ENCODE measurements around the gene PPP1R17.

Gene PPP1R17

DNA sequence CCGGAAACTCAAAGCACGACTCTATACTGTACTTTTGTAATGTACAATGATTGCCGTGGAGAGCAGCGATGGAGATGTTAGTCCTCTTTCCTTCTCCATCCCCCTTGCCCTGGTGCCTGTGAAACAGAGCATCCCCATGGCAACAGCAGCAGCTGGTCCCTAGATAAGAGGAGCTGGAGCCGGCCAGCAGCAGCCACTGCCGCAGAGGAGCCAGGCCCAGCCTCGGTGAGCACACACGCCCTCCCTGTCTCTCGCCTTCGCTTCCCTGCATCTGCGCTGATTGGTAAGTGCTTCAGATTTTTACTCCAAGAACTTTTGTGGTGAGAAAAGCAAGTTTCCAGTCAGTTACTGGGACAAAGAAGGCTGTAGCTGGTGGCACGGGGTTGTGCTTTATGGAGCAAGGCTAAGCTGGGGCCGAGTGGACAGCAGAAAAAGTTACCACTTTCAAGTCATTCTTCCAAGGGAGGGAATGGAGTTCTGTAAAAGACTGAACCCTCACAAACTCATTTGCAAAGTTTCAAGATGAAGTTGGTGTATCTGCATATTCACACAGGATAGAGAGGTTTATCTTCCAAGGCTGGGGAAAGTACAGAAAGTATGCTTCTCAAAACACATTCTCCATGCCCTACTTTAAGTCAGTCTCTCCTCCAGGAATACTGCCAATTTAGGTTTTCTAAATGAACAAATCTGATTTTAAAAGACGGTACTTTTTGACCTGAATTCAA lies at the start of gene PPP1R17:
Gene PPP1R17 (plus strand): TSS at position 192 of the 725 bp plus-strand sequence. CDS start 5,227 bp downstream, outside the sequence.
- DNase-seq = no peak

DNA sequence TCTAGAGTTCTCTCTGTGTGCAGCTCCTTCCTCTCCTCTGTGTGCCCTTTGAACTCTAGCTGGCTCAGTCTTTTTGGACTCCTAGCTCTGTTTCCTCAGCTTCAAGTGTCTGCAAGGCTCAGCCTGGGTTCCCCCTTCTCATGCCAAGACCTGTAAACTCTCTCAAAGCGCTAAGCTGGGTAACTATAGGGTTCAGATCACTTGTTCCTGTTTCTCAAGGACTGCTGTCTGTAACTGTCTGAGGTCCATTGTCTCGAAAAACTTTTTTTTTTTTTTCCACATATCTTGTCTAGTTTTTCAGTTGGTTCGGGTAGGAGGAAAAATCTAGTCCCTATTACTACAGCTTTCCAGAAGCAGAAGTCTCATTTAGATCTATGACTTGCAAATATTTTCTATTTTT lies 46.6 kb upstream of the PPP1R17 start:
- DNase-seq = no peak

DNA sequence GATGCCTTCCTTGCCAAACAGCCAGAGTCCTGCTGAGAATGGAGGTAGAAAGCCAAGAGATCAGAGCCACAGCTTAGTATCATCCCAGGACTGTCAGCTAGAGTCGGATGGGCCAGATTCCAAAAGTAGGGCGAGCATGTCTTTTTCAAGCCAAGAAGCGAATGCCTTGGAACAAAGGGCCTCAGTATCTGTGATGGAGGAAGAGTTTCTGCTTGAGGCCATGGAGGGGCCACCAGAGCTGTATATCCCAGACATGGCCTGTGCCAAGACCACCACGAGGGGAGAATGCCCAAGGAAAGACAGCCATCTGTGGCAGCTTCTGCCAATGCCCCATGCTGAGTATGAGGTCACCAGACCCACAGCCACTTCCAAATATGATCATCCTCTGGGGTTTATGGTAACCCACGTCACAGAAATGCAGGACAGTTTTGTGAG lies 44.3 kb upstream of the PPP1R17 start:
- no peak for DNase-seq

DNA sequence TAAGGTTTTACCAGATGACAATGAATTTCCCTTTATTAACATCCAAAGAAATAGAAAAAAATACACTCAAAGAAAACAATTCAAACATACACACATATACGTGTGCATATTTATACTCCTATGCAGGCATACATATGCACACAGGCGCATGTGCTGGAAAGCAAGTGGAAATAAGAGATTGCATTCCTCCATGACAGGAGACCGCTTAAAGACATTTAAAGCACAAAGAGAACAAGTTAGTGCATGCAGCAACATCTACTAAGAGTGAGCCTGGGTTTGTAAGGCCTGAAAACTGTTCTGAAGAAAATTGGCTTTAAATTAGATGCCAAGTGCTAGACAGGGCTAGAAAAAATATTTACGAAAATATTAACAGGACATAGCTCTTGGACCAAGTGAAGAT lies 40.1 kb upstream of the PPP1R17 start:
- DNase-seq = no peak

DNA sequence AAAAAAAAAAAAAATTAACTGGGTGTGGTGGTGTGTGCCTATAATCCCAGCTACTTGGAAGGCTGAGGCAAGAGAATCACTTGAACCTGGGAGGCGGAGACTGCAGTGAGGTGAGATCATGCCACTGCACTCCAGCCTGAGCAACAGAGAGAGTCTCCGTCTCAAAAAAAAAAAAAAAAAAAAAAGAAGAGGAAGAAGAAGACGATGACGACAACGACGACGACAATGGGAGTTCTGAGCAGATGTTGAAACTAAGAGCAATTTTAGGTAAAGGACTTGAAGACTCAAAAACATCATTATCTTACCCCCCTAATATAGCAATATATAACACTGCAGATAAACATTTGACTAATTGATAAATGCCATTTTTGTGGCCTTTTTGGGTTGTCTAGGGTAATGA lies 39.5 kb upstream of the PPP1R17 start:
- DNase-seq = no peak

DNA sequence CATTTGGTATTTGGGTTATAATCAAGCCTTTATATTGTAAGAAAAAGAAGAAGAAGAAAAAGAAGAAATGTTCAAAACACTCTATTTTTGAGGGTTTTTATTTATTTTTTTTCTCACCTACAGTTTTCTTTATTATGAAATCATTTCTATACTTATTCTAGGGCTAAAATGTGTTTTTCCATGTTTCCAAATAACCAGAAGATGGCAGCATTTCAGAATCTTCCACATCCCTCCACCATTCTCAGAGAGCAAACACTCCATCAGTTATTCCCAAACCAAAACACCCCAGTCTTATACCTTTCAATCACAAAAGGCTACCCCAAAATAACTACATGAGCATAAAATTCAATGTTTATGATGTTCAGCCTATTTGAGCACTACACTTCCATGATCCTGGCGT lies 38.7 kb upstream of the PPP1R17 start:
- DNase-seq = peak; percentile 12

DNA sequence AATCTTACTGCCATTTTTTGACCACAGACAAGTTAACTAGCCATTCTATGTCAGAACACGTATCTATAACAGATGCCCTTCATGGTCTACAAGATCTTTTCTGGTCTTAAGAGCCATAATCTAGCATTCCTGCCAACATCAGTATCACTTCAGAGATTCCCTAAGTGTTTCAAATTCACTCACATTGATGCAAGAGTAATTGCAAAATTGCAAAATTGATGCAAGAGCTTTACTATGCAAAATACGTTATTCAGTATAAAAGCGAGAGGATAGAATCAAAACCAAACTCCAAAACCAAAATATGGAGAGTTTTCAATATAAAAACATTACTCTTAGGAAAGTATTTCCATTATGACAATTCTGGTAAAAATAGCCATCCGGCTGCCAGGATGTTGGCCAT lies 38.1 kb upstream of the PPP1R17 start:
- no peak for DNase-seq

DNA sequence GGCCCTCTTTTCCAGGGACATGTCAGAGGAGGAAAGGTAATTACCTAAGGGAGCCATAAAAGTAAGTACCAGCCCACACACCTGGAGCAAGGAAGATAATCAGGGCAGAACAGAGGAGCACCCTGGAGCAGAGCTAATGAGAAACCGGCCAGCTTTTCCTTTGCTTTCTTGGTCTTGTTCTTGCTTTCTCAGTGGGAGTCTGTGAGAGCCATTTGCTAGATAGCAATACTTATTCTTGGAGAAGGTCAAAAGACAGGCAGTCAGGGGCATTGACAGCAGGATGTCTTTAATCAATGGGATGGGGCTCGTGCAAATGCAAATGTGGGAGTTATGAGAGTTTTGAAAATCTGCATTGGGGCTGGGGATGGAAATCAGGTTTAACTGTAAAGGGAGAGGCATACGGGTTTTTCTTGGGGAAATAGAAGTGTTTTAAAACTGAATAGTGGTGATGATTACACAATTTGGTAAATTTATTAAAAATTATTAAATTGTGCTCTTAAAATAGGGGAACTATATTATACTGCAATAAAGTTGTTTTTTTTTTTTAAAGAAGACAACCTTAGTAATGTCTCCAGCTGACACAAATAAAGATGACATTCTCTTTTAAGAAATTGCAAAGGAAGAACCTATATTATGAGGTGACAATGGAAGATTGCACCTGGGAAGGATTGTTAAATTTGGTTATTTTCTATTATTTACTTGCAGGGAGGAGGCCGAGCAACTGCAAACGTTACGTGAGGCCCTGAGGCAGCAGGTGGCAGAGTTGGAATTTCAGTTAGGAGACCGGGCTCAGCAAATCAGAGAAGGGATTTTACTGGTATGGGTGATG lies 35.6 kb upstream of the PPP1R17 start:
- no peak for DNase-seq

DNA sequence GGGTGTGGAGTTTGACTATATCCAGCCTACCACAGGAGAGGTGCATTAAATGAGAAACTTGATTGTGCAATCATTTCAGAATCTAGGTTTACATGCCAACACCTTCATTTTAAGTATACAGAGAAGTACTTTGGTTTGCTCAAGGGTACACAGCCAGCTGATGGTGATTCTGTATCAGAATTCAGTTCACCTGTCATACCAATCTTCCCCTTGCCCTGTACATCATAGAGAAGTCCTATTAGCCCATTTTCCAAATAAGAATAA lies 35.0 kb upstream of the PPP1R17 start:
- no peak for DNase-seq

DNA sequence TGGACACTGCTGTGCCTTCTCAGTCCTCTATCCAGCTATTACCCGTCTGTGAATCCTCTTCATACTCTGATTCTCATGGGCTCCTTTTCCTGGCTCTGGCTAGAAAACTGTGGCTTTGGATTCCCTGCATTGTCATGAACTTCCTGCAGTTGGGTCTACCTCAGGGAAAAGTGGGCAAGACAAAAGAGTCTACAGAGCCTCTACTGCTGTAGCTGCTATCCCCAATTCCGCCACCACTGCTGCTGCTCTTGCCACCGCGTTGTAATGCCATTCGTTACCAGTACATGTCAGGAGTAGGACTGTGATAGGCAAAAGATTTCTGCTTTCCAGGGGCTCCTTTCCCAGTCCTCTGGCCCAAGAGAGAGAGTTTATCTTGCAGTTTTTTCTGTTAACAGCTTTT lies 23.9 kb upstream of the PPP1R17 start:
- DNase-seq = no peak

DNA sequence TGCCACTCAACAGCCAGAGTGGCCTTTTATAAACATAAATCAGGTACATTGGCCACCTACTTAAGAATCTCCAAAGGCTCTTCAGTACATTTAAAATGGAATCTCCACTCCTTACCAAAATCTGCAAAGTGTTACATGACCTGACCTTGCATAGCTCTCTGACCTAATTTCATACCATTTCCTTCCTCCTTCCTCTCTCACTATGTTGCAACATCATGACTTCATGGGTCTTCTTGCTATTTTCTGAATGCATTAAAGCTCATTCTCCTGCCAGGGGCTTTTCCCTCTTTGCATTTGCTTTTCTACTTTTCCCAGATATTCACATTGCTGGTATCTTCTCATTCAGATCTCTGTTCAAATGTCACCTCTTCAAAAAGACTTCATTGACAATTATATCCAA lies 22.1 kb upstream of the PPP1R17 start:
- peak; percentile 7 for DNase-seq

DNA sequence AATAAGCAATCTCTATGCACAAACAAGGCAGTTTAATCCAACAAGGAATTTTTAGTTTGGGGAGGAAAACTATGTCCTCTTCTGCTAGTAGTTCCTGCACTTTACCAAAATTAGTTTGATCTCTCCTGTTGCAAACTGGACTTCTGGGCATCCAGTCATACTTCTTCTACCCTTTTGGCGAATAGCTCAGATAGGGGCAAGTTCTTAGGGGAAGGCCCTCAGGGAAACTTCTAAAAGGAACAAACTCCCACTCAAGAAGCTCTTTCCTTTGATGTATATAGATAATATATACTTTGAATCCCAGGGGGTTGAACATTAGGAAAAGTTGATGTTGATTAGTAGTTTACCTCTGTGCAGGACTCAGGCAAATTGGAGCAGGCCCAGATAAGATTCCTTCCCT lies 21.5 kb upstream of the PPP1R17 start:
- DNase-seq = no peak

DNA sequence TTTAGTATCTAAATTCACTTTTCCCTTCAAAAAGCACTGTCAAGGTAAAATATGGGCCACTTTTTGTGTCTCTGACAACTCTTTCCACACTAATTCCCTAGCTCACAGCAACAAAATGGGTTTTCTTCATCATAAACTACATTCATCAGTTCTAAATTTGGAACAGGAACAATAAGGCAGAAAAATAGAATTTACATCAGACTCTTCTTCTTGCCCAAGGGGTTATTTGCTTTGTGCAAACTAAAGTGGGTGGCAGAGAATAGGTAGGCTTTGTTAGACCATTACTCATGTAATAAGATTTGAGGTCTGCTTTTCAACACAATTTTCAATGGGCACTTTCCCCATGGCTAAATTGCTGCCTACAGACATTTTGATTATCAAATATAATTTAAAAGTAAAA lies 17.6 kb upstream of the PPP1R17 start:
- DNase-seq = no peak

DNA sequence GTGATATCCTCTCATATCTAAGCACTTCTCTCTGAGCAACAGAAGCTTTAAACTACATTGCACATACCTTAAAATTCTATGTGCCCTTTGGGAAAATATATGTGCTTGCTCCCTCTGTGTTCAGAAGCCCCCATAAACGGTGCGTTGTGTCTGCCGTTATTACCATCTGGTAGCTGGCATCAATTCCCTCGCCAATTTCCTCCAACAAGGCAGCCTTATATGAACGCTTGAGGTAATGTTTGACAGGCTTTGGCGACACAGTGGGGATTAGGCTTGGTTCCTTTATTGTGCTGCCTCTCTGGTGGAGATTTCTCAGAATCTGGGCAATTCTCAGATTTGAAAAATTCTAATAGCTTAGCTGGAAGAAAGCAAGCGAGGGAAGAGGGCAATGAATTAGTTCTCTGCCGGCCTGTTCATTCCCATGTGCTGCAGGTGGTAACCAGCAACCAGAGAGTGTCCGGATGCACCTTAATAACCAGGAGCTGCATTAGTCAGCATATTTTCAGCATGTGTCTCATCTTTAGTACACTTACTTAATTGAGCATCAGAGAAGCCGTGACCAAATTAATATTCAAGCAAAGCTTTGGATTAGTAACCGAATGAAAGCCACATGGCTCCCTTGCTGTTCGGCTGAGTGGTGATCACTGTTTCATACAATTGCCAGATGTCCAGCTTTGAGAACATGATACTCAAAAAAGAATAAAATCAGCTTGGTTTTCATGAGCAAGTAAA lies 7.3 kb upstream of the PPP1R17 start:
- no peak for DNase-seq

DNA sequence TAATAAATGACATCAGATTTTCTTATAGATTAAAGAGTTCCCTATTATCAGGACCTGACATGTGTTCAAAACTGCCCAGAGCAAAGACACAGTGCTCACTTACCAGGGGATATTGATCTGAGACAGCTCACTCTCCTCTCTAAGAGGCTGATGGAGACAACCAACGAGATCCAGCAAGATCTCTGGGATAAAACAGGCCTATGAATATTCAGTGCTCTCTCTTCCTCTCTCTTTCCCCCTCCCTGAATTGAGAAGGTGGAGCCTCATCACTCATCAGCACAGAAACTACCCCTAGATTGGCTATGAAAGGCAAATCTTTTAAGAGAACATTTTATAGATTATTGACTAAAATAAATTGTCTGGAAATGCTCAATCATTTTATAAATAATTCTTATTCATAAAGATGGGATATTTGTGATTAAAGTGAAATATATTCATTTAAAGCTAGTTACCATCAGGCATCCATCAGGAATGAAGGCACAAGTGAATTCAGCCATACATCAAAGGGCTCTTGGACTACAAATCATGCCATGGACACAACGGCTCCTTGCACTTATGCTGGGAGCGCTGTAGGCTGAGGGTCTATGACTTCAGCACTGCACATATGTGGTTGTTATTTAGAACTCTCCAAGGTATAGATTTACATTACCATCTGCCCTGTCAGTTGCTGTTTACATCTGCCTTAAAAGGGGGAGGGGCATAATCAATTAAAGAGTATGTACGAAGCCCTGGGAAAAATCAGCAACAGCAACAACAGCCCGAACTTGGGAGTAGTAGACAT lies 3.4 kb upstream of the PPP1R17 start:
- no peak for DNase-seq

DNA sequence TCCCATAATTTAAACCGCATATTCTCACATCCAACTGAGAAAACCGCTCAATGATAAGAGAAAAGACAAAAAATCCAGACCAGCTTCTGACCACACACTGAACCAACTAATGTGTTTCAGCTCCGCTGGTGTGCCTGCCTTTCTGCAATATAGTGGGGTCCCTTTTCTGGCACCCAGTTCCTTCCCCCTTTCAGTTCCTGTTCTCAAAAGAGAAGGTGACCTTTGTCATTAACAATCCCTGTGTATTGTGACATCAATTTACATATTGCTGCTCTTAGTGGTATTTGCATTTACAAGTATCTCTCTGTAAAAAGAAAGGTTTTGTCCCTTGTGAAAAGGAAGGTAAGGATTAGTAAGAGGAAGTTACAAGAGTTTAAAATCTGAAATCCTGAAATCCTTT lies 1.4 kb downstream of the PPP1R17 start:
- DNase-seq = peak; percentile 0

DNA sequence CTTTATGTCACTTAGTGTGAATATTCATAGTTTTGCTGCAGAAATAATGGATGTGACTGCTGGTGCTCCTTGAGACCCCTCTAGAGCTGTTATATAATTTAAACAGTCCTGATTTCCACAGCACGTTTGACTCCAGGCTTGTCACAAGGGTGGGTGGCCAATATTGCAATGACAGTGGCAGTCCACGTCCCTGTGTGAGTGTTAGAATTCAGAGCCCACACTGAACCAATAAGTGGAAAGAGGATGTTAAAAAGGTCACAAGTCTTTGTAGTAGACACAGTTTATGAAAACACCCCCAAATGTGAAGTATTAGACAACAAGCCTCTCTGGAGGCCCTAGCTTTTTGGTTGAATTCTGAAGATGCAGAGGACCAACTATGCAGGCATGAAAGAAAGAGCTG lies 2.0 kb downstream of the PPP1R17 start:
- no peak for DNase-seq

DNA sequence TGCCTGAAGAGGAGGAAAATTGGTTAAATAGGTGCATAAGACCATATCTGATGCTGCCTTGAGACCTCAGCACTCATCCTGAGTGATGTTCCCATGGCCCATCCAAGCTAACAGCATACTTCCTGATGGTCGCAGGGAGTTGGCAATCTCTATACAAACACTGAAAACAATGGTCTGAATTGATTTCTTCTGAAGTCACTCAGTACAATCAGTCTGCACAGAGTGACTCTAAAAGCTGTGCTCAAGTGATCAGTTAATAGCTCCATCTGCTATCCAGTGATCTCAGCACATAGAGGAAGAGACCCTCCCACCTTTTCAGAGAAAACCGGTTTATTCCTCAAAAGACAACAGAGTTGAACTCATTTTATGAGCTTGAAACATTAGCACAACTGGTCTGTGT lies 3.9 kb downstream of the PPP1R17 start:
- no peak for DNase-seq

DNA sequence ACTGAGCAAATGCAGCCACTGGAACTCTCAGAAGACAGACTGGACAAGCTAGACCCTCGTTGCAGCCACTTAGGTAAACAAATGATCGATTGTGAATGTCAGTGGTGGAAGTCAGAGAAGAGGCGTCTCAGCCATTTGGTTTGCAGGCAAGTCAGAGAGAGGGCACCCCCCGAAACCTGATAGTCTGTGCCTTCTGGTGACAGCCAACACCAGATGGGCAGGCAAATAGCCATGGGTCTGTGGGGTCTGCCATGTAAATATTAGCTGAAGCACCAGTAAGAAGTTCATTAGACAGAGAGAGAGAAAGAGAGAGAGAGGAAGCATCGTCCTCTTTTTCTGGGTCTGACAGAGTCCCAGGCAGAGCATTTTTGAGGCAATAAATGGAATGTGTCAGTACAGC lies 5.4 kb downstream of the PPP1R17 start:
- no peak for DNase-seq

DNA sequence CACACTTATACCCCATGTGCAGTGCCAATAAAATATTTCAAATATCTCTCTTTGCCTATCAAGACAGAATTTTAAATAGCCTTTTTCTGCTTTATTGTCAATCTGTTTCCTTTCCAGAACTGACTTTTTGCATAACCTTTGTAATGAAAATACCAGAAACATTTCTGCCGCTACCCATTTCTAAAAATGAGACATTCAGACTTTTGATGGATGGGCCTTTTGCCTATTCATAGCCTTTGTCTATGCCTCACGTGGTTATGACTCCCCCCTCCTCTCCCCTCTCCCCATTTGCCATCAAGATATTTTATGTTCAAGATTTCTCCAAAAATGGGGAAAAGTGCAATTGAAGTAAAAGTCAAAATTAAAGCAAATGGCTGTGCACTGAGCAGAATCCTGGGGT lies 5.9 kb downstream of the PPP1R17 start:
- no peak for DNase-seq

DNA sequence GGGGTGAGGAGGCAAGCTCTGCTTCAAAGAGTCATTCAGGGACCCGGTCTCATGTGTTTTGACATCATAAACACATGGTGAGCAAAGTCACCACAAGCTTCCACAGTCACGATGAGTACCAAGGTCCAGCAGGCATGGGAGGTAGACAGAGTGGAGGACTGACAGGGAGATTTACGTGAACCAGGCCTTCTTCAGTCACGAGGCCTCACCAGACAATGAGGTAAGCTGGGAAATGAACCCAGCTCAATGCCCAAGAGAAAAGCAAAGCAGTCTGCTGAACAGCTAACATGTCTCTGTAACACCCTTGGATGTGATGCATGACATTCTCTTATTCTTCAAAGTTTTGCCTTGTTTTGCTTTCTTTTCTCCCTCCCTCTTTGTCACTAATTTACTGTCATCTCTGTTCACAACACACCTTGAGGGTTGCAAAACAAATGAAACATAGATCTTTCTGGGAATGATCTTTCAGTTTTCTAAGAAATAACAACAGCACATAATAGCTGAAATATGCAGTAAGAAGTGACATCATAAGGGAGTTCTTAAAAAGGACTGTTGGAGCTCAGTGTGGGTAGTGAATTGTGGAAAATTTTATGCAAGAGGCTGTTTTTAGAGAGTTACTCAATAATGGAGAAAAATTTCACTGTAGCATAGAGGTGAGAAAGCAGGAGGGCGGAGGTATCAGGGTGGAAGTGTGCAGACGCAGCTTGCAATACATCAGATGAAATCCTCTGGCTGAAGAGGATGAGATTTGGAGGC lies 9.0 kb downstream of the PPP1R17 start:
- no peak for DNase-seq

DNA sequence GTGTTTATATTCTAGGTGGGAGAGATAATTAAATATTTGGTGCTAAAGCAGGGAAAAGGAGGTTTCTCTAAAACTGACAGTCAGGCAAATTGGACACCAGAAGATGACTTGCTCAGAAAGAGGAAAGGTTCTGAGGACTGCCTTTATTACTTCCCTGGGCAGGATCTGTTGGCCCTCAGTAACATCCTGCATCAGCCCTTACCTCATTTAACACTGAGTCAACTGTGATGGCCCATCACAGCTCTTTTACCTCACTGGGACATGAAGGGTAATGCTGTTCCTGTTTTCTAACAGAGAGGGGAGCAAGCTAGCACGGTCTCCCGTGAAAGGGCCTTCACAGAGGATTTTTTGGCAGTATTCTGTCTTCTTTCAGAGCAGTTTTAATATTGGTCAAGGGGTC lies 12.0 kb downstream of the PPP1R17 start:
- DNase-seq = no peak

DNA sequence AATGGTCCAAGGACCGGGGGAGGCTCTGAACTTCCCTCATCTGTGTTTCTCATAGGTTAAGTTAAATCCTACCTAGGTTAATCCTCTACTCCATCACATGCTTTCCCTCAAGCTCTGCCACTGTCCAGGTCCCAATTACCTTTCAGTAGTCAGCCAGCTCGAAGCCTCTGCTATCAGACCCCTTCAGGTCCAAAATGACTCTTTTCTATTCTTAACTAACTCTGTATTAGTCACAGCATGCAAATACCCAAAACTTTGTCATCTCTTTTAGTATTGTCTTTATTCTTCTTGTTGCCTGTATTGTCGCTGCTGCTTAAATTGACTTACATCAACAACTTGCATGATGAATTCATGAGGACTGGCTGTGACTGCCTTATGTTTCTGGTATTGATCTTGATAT lies 15.3 kb downstream of the PPP1R17 start:
- no peak for DNase-seq

Measured in hematopoietic multipotent progenitor cell treated with erythropoietin and hydrocortisone succinate and interleukin-3 and kit ligand, for 4 days (in vitro differentiated cells).